Thyroid gland (tissue), 4 donors: ENCODE measurements around the gene ZNF543.

Experiments used
- POLR2A ChIP-seq, 2 donors: fragments of 450-650 bp; IDR thresholded peaks; one replicate each; pipeline ENCODE4 v1.6.1; 2017; ENCODE audit warnings: antibody characterized with exemption in 2 of 2, mild to moderate bottlenecking in 2 of 2, moderate library complexity in 1 of 2
- TF ChIP-seq, protein P1 (sequence below), 6 experiments: fragments of 200-600 bp in 3 of 6; fragments of 450-650 bp in 3 of 6; sonication (generic) in 3 of 6; IDR thresholded peaks; one replicate each; pipeline ENCODE4 v1.5.1; 2016 to 2019; ENCODE audit warnings: antibody characterized with exemption in 6 of 6, mild to moderate bottlenecking in 2 of 6, inconsistent platforms in 1 of 6, moderate library complexity in 1 of 6

- no peak for TF ChIP-seq POLR2A (IDR thresholded peaks at IDR 0.05)
- TF ChIP-seq, protein P1, sequence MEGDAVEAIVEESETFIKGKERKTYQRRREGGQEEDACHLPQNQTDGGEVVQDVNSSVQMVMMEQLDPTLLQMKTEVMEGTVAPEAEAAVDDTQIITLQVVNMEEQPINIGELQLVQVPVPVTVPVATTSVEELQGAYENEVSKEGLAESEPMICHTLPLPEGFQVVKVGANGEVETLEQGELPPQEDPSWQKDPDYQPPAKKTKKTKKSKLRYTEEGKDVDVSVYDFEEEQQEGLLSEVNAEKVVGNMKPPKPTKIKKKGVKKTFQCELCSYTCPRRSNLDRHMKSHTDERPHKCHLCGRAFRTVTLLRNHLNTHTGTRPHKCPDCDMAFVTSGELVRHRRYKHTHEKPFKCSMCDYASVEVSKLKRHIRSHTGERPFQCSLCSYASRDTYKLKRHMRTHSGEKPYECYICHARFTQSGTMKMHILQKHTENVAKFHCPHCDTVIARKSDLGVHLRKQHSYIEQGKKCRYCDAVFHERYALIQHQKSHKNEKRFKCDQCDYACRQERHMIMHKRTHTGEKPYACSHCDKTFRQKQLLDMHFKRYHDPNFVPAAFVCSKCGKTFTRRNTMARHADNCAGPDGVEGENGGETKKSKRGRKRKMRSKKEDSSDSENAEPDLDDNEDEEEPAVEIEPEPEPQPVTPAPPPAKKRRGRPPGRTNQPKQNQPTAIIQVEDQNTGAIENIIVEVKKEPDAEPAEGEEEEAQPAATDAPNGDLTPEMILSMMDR (IDR thresholded peaks at IDR 0.05): no peak
These were observed 53.9 kb downstream of the ZNF543 start for GRCh38 chr19:57374179-57374578.
